IMR-90 (cell line): ENCODE measurements around the gene ETFB. TPM values are rescaled to one million over a fixed set of nuclear protein-coding genes. Genes with fewer than 3 reads are reported as not detected.

ENCODE experiments used
- ATAC-seq: fragments of 200-7000 bp; cut with Tn5 transposase; 2 replicates; pipeline ENCODE4 v1.9.1; 2020; ENCODE audit warnings: low read depth, mild to moderate bottlenecking, moderate library complexity
- BruUV-seq: library from RNA; stranded (reverse); fragments of 400-500 nt; replicated peaks from 2 replicates; lab custom pipeline; 2021; lab: Mats Ljungman, UMichigan
- CTCF ChIA-PET: fragments of 300-600 bp; formaldehyde crosslinking; extraction: SDS; loops from one replicate; lab custom pipeline; 2021; ENCODE audit warnings: antibody characterized with exemption; lab: Yijun Ruan, JAX
- POLR2A ChIA-PET: fragments of 300-600 bp; sonication (Branson Sonifier 250); formaldehyde crosslinking; loops from one replicate; lab custom pipeline; 2022; ENCODE audit warnings: antibody characterized with exemption; ENCODE audit not compliant: unreplicated experiment; lab: Charles Lee
- DNase-seq: peaks from one replicate; pipeline ENCODE4 v3.0.0; 2013
- H2AFZ ChIP-seq: replicated peaks from 2 replicates; pipeline ENCODE3; 2013; ENCODE audit warnings: low read length, mild to moderate bottlenecking; ENCODE audit not compliant: poor library complexity
- H2AK5ac ChIP-seq: 2 replicates; pipeline ENCODE4 v1.6.1; 2013; ENCODE audit warnings: low read depth, low read length, inconsistent platforms
- H2AK9ac ChIP-seq: replicated peaks from 2 replicates; pipeline ENCODE3; 2013; ENCODE audit warnings: mild to moderate bottlenecking, low read depth, low read length, moderate library complexity; ENCODE audit not compliant: poor library complexity
- H2BK120ac ChIP-seq: 2 replicates; pipeline ENCODE4 v1.6.1; 2013; ENCODE audit warnings: low read depth, low read length, inconsistent platforms
- H2BK15ac ChIP-seq: 3 replicates; pipeline ENCODE4 v1.6.1; 2013; ENCODE audit warnings: low read depth, low read length, inconsistent platforms
- H2BK20ac ChIP-seq: 2 replicates; pipeline ENCODE4 v1.6.1; 2013; ENCODE audit warnings: low read depth, mild to moderate bottlenecking, inconsistent platforms, low read length, moderate library complexity
- H2BK5ac ChIP-seq: 2 replicates; pipeline ENCODE4 v1.6.1; 2013; ENCODE audit warnings: mild to moderate bottlenecking, low read depth, low read length, inconsistent platforms; ENCODE audit not compliant: poor library complexity, severe bottlenecking
- H3K14ac ChIP-seq: replicated peaks from 2 replicates; pipeline ENCODE4 v1.6.1; 2013; ENCODE audit warnings: low read depth, low read length, inconsistent platforms
- H3K18ac ChIP-seq: 2 replicates; pipeline ENCODE4 v1.6.1; 2013; ENCODE audit warnings: low read depth, low read length, control low read depth
- H3K23ac ChIP-seq: 2 replicates; pipeline ENCODE4 v1.6.1; 2013; ENCODE audit warnings: low read depth, low read length, inconsistent platforms
- H3K27ac ChIP-seq: 2 replicates; pipeline ENCODE4 v1.5.1; 2013; ENCODE audit warnings: mild to moderate bottlenecking, control low read depth, low read length; ENCODE audit not compliant: insufficient read depth
- H3K27me3 ChIP-seq: 2 replicates; pipeline ENCODE4 v1.6.1; 2013; ENCODE audit warnings: low read length; ENCODE audit not compliant: control insufficient read depth, insufficient read depth
- H3K36me3 ChIP-seq: 2 replicates; pipeline ENCODE4 v1.6.1; 2013; ENCODE audit warnings: low read length, mixed read lengths; ENCODE audit not compliant: control insufficient read depth, insufficient read depth
- H3K4ac ChIP-seq: 2 replicates; pipeline ENCODE4 v1.6.1; 2013; ENCODE audit warnings: low read depth, low read length, inconsistent platforms
- H3K4me1 ChIP-seq: 2 replicates; pipeline ENCODE4 v1.6.1; 2013; ENCODE audit warnings: low read length, mixed read lengths; ENCODE audit not compliant: control insufficient read depth, insufficient read depth
- H3K4me2 ChIP-seq: 2 replicates; pipeline ENCODE4 v1.6.1; 2013; ENCODE audit warnings: low read depth, mild to moderate bottlenecking, control low read depth, low read length, moderate library complexity
- H3K4me3 ChIP-seq: 2 replicates; pipeline ENCODE4 v1.5.1; 2013; ENCODE audit warnings: low read depth, mild to moderate bottlenecking, control low read depth, low read length, moderate library complexity; ENCODE audit not compliant: insufficient read depth
- H3K56ac ChIP-seq: 2 replicates; pipeline ENCODE4 v1.6.1; 2013; ENCODE audit warnings: low read length, inconsistent platforms; ENCODE audit not compliant: insufficient read depth; ENCODE audit errors: extremely low read depth
- H3K79me1 ChIP-seq, 2 experiments: 2 replicates each; pipeline ENCODE4 v1.6.1; 2013; ENCODE audit warnings: low read length in 2 of 2, inconsistent platforms in 1 of 2, low read depth in 1 of 2
- H3K9ac ChIP-seq: 2 replicates; pipeline ENCODE4 v1.6.1; 2013; ENCODE audit warnings: low read depth, low read length, control low read depth
- H3K9me1 ChIP-seq: 2 replicates; pipeline ENCODE4 v1.6.1; 2013; ENCODE audit warnings: low read length, inconsistent platforms; ENCODE audit not compliant: insufficient read depth
- H3K9me3 ChIP-seq: 2 replicates; pipeline ENCODE4 v1.6.1; 2013; ENCODE audit warnings: low read length; ENCODE audit not compliant: control insufficient read depth, insufficient read depth
- H4K20me1 ChIP-seq: 2 replicates; pipeline ENCODE4 v1.6.1; 2013; ENCODE audit warnings: low read length, inconsistent platforms; ENCODE audit not compliant: insufficient read depth
- H4K5ac ChIP-seq: 2 replicates; pipeline ENCODE4 v1.6.1; 2013; ENCODE audit warnings: mild to moderate bottlenecking, low read depth, low read length, control low read depth
- H4K8ac ChIP-seq, 2 experiments: 2 replicates each; pipeline ENCODE4 v1.6.1; 2013; ENCODE audit warnings: low read depth in 2 of 2, low read length in 2 of 2, control low read depth in 1 of 2, inconsistent platforms in 1 of 2
- H4K91ac ChIP-seq: 2 replicates; pipeline ENCODE4 v1.6.1; 2013; ENCODE audit warnings: low read depth, low read length, inconsistent platforms; ENCODE audit not compliant: insufficient read depth
- MAFK ChIP-seq: IDR thresholded peaks from 2 replicates; pipeline ENCODE4 v1.6.1; 2012; ENCODE audit warnings: low read depth, low read length, improper control_type of control experiment
- POLR2A ChIP-seq: IDR thresholded peaks from 2 replicates; pipeline ENCODE4 v1.6.1; 2012; ENCODE audit warnings: mild to moderate bottlenecking, low read depth, low read length
- WGBS, 2 experiments: methylation state at CpG; one replicate each; pipeline versions ENCODE4 v1.1.5 to v1.1.7; 2013; ENCODE audit warnings: missing lambda C conversion rate in 2 of 2; ENCODE audit not compliant: insufficient read length in 1 of 2; ENCODE audit errors: extremely low coverage in 2 of 2; 5-methylcytosine and 5-hydroxymethylcytosine counted together
- dilution Hi-C: fragments of 300-500 bp; cut with HindIII; formaldehyde crosslinking; loops from one replicate; pipeline ENCODE4 v1.14.3; 2018; ENCODE audit warnings: low sequenced_read_pairs; ENCODE audit not compliant: unreplicated experiment
- in situ Hi-C: fragments of 300-500 bp; cut with MboI; formaldehyde crosslinking; loops from 3 replicates; pipeline ENCODE4 v1.14.3; 2019; ENCODE audit warnings: low sequenced_read_pairs, inconsistent platforms, mixed read lengths
- intact Hi-C: fragments of 100-400 bp; cut with micrococcal nuclease; formaldehyde crosslinking; loops from 2 replicates; pipeline ENCODE4 v1.10.0; 2022
- polyA plus RNA-seq, 3 experiments: library from polyadenylated mRNA; depleted of rRNA; stranded (reverse); fragments of >200 nt; gene quantifications; 2 replicates each; pipeline ENCODE4 v1.2.3, GENCODE V29; 2012; ENCODE audit warnings: low replicate concordance in 1 of 3
- total RNA-seq: library from RNA; depleted of rRNA; stranded (reverse); fragments of >200 nt; gene quantifications from 2 replicates; pipeline ENCODE4 v1.2.3, GENCODE V29; 2012

ETFB gene
- total and polyA plus RNA-seq, 2 of the 4 experiments (the other 2 are of a cell fraction) = 141 to 166 TPM

DNA sequence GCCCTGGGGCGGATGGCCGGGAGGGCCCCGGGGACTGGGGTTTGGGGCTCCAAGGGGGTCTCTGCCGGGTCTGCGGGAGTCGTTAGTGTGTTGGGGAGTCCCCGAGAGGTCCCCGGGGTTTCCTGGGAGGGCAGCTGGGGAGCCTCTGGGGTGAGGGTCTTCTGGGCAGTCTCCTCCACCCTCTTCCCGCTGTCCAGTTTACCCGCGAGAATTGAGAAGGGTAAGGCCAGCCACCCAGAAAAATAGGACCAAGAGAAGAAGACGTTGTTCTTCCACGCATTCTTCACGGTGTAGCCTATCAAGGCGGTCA lies 1.0 kb upstream of the ETFB start:
- H3K56ac ChIP-seq = peak overlapping the region; percentile 81; the same call in 1 of the 2 replicates
- peak overlapping the region; percentile 98 for H2AK9ac ChIP-seq
- 0 out of 2 replicates have a peak overlapping the region, but pooled peaks have one; percentile 74 for H3K14ac ChIP-seq
- H3K9me3 ChIP-seq = no peaks in the 10 kb centered on the region
- H2BK5ac ChIP-seq = peak overlapping the region; percentile 49
- in situ Hi-C loops (no loop called here), intact Hi-C loops (loop anchor here (1.0 kb wide), 1 partner anchor 27 kb away; no protein-coding TSS in a partner anchor), dilution Hi-C loops (no loop called here)
- H2AFZ ChIP-seq = peak overlapping the region; percentile 100
- H3K23ac ChIP-seq = peak overlapping the region; percentile 70
- peak overlapping the region; percentile 43 for H3K4me3 ChIP-seq
- peak overlapping the region; percentile 77 for H3K27ac ChIP-seq
- no peak overlapping the region for H4K91ac ChIP-seq
- H4K8ac ChIP-seq = peak overlapping the region; percentile 64 to 80; a peak in 2 of 4 replicates
- POLR2A ChIA-PET = interaction anchor here (0.6 kb wide), 1 partner anchor 28 kb away, joined by 4 read pairs; no protein-coding TSS in a partner anchor
- H3K4ac ChIP-seq = peak overlapping the region; percentile 85
- ATAC-seq = no peak
- TF ChIP-seq POLR2A (0 out of 2 replicates have a peak, but pooled peaks have one; percentile 6), MAFK (no peak)
- H2AK5ac ChIP-seq = 0 out of 2 replicates have a peak overlapping the region, but pooled peaks have one; percentile 29
- H3K18ac ChIP-seq = no peak overlapping the region
- no peak overlapping the region for H2BK20ac ChIP-seq
- H3K4me2 ChIP-seq = peak overlapping the region; percentile 85
- H4K20me1 ChIP-seq = no peaks in the 10 kb centered on the region
- peaks cover 16% of the 10 kb centered on the region for H3K4me1 ChIP-seq
- H3K79me1 ChIP-seq = peaks cover 9 to 45% of the 10 kb centered on the region in 2 experiments; a peak in 3 of 4 replicates
- H3K9me1 ChIP-seq = peaks cover 15% of the 10 kb centered on the region
- H3K27me3 ChIP-seq = no peaks in the 10 kb centered on the region; the same call in 1 of the 2 replicates
- no TSS peak for BruUV-seq
- WGBS, 2 experiments = 0% methylated on average over 2 of the region's 15 CpGs; no CpG with 5 or more reads in 1 of the 2 experiments
- H3K9ac ChIP-seq = peak overlapping the region; percentile 52
- no peak for DNase-seq
- H4K5ac ChIP-seq = no peak overlapping the region
- H2BK15ac ChIP-seq = no peak overlapping the region
- no peaks in the 10 kb centered on the region for H3K36me3 ChIP-seq
- CTCF ChIA-PET = no interaction called here
- H2BK120ac ChIP-seq = no peak overlapping the region
